DMS79 (cell line): ENCODE data around the gene SLC20A1.
A peak's percentile ranks its signal among the peaks of the same experiment; 100 is the strongest.
"Not testable (repeated sequence)": the region's sequence is repeated elsewhere in the genome, so short reads cannot be mapped to it uniquely, and the experiment has no call there.

ENCODE experiments used
- DNase-seq: peaks from one replicate; lab custom pipeline; 2025; lab: John Stamatoyannopoulos, UW

SLC20A1 gene

DNA sequence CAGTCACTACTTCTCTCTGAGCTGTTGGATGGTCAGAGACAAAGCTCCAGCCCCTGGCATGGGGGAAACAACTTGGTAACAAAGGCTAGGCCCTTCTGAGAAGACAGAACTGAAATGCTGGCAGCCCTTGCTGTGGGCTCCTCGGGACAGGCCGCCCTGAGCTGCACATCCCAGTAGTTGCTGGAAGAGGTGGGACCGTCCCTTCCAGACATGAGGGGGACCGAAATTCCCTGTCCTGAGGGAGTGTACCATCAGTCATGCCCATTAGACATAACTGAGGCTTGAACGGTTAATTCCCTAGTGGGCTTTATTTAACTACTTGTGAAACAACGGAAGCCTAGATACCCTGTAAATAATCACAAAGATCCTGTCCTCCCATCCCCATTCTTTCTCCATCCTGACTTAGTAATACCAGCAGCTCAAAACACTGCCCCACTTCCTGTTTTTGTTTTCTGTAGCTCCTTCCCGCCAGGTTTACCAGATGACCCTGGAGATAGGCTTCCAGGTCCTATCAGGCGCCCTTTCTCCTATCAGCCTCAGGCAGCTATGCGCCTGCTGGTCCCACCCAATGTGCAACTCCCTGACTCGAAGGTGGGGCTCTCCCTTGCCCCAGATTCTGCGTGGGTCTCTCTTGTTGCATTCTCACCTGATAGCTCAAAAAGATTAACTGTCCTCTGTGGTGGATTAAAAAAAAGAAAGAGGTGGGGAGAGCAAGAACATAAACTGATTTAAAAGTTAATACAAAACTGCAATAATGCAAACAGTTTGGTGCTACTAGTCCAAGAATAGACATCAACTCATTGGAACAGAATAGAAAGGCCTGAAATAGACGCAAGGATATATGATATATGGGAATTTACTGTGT lies 38.0 kb downstream of the SLC20A1 start:
- no peak for DNase-seq

DNA sequence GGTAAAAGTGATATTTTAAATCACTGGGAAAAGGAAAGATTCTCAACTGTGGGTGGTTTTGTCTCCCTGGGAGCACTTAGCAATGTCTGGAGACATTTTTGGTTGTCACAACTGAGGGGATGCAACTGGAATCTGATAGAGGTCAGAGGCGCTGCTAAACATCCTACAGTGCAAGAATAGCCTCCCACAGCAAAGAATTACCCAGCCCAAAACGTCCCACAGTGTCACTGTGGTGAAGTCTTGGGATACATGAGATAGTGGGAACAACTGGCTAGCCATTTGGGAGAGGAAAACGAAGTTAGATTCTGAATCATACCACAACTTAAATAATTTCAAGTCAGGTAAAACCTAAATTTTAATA lies 38.7 kb downstream of the SLC20A1 start:
- no peak for DNase-seq

DNA sequence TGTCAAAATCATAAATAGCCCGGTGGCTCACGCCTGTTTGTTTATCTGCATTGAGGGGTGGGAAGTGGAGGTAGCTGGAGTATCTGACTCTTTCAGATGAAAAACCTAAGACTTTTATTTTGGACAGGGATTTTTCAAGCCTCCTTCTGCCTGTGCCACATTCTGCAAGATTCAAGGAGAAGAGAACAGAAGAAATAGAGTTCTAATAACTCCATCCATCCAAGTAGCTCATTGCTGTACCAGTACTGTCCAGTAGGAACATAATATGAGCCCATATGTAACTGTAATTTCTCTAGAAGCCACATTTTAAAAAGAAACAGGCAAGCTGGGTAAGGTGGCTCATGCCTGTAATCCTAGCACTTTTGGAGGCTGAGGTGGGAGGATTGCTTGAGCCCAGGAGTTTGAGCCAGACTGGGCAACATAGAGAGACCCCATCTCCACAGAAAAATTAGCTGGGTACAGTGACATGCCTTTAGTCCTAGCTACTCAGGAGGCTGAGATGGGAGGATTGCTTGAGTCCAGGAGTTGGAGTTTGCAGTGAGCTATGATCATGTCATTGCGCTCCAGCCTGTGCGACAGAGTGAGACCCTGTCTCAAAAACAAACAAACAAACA lies 39.6 kb downstream of the SLC20A1 start:
- no peak for DNase-seq

DNA sequence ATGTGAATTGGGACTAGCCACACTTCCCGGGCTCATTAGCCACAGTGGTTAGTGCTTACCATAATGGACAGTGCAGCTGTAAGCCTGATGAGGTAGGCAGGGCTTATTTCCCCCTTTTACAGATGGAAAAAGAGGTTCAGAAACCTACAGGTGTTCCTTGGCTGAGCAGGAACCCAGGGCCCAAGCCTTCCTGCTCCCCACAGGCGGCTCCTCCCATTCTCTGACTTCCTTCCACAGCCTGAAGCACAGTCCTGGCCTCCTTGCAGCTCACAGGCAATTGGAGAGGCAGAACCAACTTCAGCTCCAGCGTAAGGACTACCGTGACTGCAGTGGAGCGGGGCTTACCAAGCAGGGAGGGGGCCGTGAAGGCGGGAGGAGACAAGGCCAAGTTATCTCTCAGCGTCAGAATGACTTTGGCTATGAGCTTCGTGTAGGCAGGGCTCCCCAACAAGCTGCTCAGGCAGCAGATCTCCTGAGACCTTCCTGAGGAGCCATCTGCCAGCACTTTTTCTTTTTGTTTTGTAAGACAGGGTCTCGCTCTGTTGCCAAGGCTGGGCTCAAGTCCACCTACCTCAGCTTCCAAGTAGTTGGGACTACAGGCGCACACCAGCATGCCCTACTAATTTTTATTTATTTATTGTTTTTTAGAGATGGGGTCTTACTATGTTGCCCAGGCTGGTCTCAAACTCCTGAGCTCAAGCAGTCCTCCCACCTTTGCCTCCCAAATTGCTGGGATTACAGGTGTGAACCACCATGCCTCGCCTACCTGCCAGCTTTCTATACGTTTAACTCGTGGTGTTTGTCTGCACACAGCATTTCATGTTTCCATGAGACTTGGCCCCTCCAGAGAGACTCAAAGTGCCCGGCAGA lies 40.8 kb downstream of the SLC20A1 start:
- no peak for DNase-seq

DNA sequence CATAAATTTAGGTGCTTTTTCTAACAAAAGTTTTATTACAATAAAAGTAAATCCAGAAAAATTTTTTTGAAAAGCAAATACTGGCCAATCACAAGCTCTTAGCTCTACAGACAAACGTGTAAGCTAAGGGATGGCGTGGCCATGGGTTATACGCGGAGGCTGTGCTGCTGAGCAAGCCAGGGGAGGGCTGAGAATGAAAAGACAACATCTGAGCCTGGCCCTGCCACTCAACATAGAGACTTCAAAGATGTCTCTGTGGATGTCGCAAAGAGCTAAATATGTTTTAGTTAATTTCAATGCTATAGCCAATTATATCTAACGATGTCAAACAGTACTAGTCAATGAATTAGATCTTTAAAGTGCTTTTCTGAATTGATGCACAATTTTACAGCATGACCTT lies 41.8 kb downstream of the SLC20A1 start:
- no peak for DNase-seq

DNA sequence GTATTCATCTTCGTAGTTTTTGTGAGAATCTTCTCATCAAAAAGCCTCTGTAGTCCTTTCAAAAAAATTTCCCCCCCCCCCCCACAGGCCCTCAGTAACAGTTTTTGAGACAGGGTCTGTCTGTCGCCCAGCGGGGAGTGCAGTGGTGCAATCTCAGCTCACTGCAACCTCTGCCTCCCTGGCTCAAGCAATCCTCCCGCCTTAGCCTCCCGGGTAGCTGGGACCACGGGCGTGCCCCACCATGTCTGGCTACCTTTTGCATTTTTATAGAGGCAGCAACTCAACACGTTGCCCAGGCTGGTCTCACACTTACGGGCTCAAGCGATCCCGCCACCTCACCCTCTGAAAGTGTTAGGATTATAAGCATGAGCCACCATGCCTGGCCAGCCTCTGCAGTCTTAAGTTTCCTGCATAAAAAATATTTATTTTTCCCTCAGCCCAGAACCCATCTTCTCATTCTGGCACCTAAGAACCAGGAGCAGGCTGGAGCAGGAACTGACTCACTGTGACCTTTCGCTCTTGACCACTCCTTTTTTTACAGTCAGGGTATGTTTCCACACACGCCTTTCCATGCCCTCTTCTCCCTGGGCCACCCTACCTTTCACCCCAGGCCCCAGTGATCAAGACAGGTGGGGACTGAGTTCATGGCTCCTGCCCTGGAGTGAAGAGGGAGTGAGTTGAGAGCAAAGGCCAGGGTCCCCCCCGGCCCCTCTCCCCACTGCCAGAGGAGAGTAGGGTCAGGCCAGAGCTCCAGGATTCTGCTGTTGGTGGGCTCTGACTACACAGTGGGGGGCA lies 42.5 kb downstream of the SLC20A1 start:
- DNase-seq: no peak

DNA sequence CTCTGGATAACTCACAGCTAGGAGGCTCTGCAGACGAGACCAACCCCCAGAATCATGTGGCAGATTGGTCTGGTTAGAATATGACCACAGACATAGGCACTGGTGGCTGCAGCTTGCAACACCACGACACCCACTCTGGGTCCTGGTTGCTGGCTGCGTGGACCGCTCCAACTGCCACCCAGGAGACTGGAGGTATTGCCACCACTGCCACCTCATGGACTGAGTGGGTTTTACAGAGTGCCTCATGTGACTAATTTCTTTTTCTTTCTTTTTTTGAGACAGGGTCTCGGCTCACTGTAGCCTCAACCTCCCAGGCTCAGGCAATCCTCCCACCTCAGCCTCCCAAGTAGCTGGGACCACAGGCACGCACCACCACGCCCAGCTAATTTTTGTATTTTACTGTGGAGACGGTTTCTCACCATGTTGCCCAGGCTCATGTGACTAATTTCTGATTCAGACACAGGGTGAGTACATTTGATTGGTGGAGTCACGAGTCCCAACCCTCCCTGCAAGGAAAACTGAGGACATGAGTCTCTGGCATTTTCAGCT lies 45.2 kb downstream of the SLC20A1 start:
- no peak for DNase-seq

DNA sequence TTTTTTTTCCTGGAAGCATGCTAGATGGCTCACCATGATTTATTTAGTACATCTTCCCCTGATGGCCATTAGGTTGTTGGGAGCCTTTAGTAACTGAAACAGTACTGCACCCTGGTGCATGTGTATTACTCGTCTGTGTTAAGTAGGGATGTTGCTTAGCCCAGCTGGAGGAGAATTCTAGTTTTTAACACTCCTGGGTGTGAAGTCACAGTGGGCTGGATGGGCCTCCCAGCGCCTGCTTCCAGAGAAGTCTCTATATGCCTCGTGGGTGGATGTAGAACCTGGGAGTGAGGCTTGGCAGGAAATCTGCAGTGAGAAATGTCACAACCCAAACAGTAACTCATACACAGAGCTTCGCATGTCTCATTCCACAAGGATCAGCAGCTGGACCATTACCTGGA lies 46.1 kb downstream of the SLC20A1 start:
- no peak for DNase-seq

DNA sequence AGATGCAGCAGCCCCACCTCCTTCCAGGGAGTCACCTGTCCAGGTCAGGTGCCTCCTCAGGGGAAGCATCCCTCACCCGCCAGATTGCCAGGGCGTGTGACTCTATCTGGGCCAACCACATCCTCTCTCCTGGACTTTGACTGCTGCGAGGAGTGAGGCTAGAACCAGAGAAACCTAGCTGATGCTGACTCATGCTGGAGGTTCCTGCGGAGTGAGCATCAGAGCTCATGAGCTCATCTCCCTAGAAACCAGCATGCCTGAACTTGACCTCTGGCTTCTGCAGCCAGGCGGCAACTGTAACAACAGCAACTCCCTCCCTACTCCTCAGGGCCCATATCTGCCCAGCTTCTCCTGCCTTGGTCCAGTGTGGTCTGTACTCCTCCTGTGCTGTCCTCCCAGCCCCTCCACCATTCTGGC lies 46.8 kb downstream of the SLC20A1 start:
- DNase-seq: peak; percentile 85

DNA sequence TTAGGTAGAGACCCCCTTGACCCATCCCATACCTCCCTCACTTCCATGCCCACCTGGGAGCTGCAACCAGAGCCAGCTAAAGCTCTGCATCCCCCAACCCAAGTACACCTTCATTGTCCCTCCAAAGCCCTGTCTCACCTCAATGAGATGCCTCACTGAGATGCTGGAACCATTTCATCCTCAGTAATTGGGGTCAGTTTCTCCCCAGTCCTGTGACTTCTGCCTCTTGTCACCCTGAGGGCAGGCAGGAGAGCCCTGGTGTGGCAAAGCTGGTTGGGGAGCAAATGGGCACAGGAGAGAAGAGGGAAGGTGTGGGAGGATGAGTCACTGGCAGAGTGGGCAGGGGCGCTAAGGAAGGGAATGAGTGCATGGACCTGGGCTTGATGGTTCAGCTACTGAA lies 47.2 kb downstream of the SLC20A1 start:
- DNase-seq: no peak

DNA sequence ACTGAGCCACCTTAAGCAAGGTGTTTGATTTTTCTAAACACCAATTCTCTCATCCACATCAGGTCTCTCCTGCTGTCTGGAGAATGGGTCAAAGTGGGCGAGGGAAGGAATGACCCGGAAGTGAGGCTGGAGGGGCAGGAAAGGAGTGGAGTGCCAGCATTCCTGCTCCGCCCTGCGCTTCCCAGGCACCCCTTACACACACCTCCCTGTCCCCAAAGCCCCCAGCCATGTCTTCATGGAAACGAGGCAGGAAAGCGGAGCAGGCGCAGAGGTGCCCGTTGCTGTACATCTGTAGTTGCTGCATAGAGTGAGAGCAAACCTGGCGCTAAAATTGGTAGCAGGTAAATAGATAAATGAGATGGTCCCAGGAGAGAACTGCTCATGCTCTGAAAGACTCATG lies 47.9 kb downstream of the SLC20A1 start:
- no peak for DNase-seq

DNA sequence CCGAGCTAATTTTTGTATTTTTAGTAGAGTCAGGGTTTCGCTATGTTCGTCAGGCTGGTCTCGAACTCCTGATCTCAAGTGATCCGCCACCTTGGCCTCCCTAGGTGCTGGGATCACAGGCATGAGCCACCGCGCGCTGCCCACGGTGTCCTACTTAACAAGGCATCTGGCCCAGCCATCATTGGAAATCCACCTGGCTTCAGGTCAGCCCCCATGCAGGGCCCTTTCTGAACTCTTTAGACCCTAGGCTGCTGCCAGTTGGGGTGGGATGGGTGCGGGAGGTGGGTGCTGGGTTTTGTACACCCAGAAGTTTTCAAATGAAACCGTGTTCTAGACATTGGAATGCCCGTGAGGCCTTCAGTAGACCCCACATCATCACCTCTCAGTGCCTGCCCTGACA lies 48.4 kb downstream of the SLC20A1 start:
- DNase-seq: no peak

DNA sequence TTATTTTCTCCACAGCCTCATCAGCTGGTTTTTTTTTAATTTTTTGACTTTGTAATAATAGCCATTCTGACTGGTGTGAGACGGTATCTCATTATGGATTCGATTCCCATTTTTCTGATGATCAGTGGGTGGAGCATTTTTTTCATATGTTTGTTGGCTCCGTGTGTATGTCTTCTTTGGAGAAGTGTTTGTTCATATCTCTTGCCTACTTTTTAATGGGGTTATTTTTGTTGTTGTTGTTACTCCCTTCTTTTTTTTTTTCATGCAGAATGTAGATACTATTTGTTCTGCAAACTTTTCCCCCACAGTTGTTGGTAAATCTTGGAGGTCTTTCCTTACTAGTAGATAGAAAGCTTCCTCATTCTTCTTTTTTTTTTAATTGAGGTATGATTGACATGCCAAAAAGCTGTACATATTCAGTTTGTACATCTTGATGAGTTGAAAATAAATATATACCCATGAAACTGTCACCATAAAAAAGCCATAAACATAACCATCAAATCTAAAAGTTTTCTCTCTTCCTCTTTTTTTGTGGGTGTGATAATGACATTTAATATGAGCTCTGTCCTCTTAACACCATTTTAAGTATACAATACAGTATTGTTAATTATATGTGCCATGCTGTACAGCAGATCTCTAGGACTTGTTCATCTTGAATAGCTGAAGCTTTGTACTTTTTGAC lies 53.2 kb downstream of the SLC20A1 start:
- no peak for DNase-seq

DNA sequence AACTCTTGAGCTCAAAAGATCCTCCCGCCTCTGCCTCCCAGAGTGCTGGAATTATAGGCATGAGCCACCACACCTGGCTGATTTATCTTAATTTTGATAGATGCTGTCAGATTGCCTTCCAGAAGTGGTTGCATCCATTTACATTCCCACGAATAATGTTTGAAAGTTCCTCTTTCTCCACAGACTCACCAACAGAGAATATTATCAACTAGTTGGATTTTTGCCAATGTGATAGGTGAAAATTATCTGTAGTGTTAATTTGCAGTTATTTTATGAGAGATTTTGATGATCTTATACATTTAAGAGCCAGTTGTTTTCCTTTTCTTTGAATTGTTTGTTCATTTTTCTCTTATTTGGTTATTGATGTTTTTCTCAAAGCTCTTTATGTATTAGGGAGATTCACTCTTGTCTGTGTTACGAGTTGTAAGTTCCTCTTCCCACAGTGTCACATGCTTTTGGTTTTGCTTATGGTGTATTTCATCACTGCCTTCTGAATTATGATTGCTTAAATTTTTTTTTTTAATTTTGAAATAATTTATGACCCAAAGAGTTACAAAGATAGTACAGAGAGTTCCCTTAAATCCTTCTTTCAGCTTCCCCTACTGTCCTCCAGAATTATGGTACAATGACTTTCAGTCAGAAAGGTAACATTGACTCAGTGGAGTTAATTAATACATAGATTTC lies 54.4 kb downstream of the SLC20A1 start:
- no peak for DNase-seq

DNA sequence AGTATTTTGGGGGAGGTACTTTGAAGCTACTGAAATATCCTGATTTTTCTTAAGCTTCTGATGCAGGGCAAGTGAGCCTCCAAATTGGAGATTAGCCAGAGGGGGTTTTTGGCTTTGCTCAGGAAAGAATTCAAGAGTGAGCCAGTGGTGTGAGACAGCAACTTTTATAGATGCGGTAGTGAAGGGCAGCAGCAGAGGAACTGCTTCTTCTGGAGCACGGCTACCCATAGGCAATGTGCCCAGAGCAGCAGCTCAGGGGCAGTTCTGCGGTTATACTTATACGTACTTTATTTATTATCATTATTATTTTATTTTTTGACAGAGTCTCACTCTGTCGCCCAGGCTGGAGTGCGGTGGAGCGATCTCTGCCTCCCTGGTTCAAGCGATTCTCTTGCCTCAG lies 55.3 kb downstream of the SLC20A1 start:
- no peak for DNase-seq

DNA sequence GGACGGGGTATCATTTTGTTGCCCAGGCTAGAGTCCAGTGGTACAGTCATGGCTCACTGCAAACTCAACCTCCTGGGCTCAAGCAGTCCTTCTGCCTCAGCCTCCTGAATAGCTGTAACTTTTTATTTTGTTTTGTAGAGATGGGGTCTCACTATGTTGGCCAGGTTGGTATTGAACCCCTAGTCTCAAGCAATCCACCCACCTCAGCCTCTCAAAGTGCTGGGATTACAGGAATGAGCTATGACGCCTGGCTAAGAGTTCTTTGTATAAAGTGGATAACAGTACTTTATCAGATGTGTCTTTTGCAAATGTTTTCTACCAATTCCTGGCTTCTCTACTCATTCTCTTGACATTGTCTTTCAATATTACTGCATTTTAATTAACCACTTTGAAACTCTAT lies 57.9 kb downstream of the SLC20A1 start:
- DNase-seq: no peak

DNA sequence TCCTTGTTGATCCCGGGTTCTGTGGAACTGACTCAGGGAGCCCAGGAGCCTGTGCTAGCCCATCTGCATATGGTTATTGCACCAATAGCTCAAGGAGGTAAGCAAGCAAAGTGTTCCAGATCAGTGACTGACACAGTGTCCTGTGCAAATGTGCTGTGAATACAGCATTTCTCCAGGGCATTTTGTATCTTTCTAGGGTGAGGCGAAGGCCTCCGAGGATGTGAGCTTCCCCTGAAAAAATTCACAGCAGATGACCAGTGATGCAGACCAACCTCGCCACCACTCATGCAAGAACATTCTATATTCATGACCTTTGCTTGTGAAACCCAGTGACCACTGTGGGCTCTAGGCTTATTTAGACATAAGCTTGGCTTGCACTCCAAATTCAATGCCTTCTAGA lies 59.8 kb downstream of the SLC20A1 start:
- DNase-seq: no peak

DNA sequence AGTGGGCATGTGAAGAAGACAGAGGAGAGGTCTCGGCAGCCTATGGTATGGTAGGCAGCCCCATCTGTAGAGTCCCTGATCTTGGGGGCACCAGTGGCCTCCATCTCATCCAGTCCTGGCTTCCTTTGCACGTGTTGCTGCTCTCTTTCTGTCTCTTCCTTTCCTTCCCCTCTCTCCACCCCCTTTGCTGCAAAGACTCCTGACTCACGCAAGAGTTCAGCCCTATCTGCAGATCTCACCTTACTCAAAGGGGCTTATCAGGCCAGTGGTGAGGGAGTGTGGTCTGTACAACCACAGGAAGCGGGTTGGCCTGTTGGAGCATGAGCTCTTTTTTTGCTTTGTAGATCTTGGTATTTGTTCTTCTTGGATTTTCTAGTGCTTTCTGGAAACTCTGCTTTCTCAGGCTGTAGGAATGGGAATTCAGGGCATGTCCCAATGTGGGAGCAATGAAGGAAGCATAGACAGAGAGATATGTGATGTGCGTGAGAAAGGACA lies 60.5 kb downstream of the SLC20A1 start:
- no peak for DNase-seq

DNA sequence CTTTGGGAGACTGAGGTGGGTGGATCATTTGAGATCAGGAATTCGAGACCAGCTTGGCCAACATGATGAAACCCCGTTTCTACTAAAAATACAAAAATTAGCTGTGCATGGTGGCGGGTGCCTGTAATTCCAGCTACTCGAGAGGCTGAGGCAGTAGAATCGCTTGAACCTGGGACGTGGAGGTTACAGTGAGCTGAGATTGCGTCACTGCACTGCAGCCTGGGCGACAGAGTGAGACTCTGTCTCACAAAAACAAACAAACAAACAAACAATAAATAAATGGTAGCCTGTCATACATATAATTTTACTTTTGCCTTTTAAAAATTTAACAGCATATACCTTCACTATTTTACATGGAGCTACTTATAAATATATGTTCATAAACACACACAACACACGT lies 61.2 kb downstream of the SLC20A1 start:
- not testable (repeated sequence) for DNase-seq

DNA sequence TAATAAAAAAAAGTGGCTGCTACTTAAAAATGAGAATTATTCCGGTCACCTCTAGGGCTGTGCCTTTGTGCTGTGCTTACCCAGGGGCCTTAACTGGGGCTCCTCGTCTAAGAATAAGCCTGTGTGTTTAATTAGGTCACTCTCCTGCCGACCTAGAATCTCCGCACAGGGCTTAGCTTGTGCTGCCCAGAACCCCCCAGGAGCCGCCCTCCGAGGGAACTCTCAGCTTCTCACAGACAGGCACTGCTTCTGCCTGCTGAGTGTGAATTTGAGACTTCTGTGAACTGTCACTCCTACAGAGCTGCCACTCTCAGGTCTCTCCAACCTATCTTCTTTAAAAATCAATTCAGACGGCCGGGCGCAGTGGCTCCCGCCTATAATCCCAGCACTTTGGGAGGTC lies 63.2 kb downstream of the SLC20A1 start:
- DNase-seq: no peak
